Thyroid gland (tissue), 4 donors: ENCODE data around the gene IGFALS. TPM values are rescaled to one million over a fixed set of nuclear protein-coding genes. Genes with fewer than 3 reads are reported as not detected.

Experiments
- DNase-seq, 2 donors: peaks; one replicate each; pipeline ENCODE4 v3.0.0-alpha.2; 2019
- H3K27ac ChIP-seq, 3 donors: fragments of 200-600 bp; sonication (generic); 1 replicate in 2 of 3; 2 replicates in 1 of 3; pipeline ENCODE4 v1.5.1; 2016 to 2019; ENCODE audit warnings: mild to moderate bottlenecking in 1 of 3, moderate library complexity in 1 of 3
- H3K27me3 ChIP-seq: fragments of 200-600 bp; sonication (generic); one replicate; pipeline ENCODE4 v1.5.1; 2019
- H3K36me3 ChIP-seq, 2 donors: fragments of 200-600 bp; sonication (generic); one replicate each; pipeline ENCODE4 v1.5.1; 2016 to 2019
- H3K4me1 ChIP-seq, 2 donors: fragments of 200-600 bp; sonication (generic); one replicate each; pipeline ENCODE4 v1.5.1; 2017 to 2019
- H3K4me3 ChIP-seq, 3 donors: fragments of 200-600 bp; sonication (generic); replicated peaks in 1 of 3; 1 replicate in 2 of 3; 2 replicates in 1 of 3; pipeline ENCODE4 v1.5.1; 2016; ENCODE audit warnings: mild to moderate bottlenecking in 1 of 3
- H3K9me3 ChIP-seq: fragments of 200-600 bp; sonication (generic); one replicate; pipeline ENCODE4 v1.5.1; 2017
- CTCF ChIP-seq, 6 experiments: fragments of 200-600 bp in 3 of 6; fragments of 450-650 bp in 3 of 6; sonication (generic) in 3 of 6; IDR thresholded peaks; one replicate each; pipeline ENCODE4 v1.5.1; 2016 to 2019; ENCODE audit warnings: antibody characterized with exemption in 6 of 6, mild to moderate bottlenecking in 2 of 6, inconsistent platforms in 1 of 6, moderate library complexity in 1 of 6
- POLR2A ChIP-seq, 2 donors: fragments of 450-650 bp; IDR thresholded peaks; one replicate each; pipeline ENCODE4 v1.6.1; 2017; ENCODE audit warnings: antibody characterized with exemption in 2 of 2, mild to moderate bottlenecking in 2 of 2, moderate library complexity in 1 of 2
- WGBS, 2 donors: methylation state at CpG; one replicate each; pipeline ENCODE4 v1.1.5; 2017; 5-methylcytosine and 5-hydroxymethylcytosine counted together
- intact Hi-C: fragments of 100-400 bp; cut with DNase I; formaldehyde crosslinking; loops from one replicate; pipeline ENCODE4 v1.15.1; 2023
- total RNA-seq, 4 donors: library from RNA; depleted of rRNA; stranded (reverse); fragments of >200 nt; gene quantifications; one replicate each; pipeline ENCODE4 v1.2.3, GENCODE V29; 2016

The IGFALS gene
- total RNA-seq, 4 donors from 2014 or later = 0.13 to 4.2 (median 1.8) TPM

GRCh38 chr16:1749152-1750117 lies 44.1 kb downstream of the IGFALS start:
- 93 to 94% methylated on average over 23 to 29 of the region's 29 CpGs for WGBS, 2 donors
- intact Hi-C loops = no loop called here
- Histone ChIP-seq H3K4me3 (no peak overlapping the region), H3K27me3 (no peaks in the 10 kb centered on the region), H3K4me1 (no peaks in the 10 kb centered on the region), H3K36me3 (peaks cover 26 to 37% of the 10 kb centered on the region in 2 donors), H3K9me3 (no peaks in the 10 kb centered on the region), H3K27ac (no peak overlapping the region)
- no peak for TF ChIP-seq POLR2A (IDR thresholded peaks at IDR 0.05)
- no peak for DNase-seq

- 86 to 89% methylated on average over 9 to 11 of the region's 11 CpGs for WGBS, 2 donors
- Histone ChIP-seq H3K27ac (no peak overlapping the region), H3K4me3 (no peak overlapping the region), H3K27me3 (no peaks in the 10 kb centered on the region), H3K9me3 (no peaks in the 10 kb centered on the region), H3K36me3 (peaks cover 40 to 49% of the 10 kb centered on the region in 2 donors), H3K4me1 (no peaks in the 10 kb centered on the region)
- intact Hi-C loops = no loop called here
- TF ChIP-seq CTCF (IDR thresholded peaks at IDR 0.05) (no peak), POLR2A (IDR thresholded peaks at IDR 0.05) (no peak)
- no peak for DNase-seq
These were observed 45.6 kb downstream of the IGFALS start for GRCh38 chr16:1747934-1748333.

GRCh38 chr16:1746693-1747195 lies 46.8 kb downstream of the IGFALS start:
- H3K36me3 ChIP-seq = peaks cover 40 to 49% of the 10 kb centered on the region in 2 donors
- intact Hi-C loops = no loop called here
- no peak overlapping the region for H3K4me3 ChIP-seq
- H3K27me3 ChIP-seq = no peaks in the 10 kb centered on the region
- no peak overlapping the region for H3K27ac ChIP-seq
- H3K9me3 ChIP-seq = no peaks in the 10 kb centered on the region
- no peaks in the 10 kb centered on the region for H3K4me1 ChIP-seq
- no peak for DNase-seq
- WGBS, 2 donors = 90 to 97% methylated on average over 15 to 19 of the region's 31 CpGs
- TF ChIP-seq POLR2A (IDR thresholded peaks at IDR 0.05) = no peak
- TF ChIP-seq CTCF (IDR thresholded peaks at IDR 0.05) = no peak

GRCh38 chr16:1745900-1746692 lies 47.4 kb downstream of the IGFALS start:
- Histone ChIP-seq H3K4me1 (no peaks in the 10 kb centered on the region), H3K36me3 (peaks cover 40 to 49% of the 10 kb centered on the region in 2 donors), H3K9me3 (no peaks in the 10 kb centered on the region), H3K27ac (no peak overlapping the region), H3K4me3 (no peak overlapping the region), H3K27me3 (no peaks in the 10 kb centered on the region)
- 93 to 96% methylated on average over 18 to 23 of the region's 29 CpGs for WGBS, 2 donors
- intact Hi-C loops = no loop called here
- no peak for TF ChIP-seq CTCF (IDR thresholded peaks at IDR 0.05)
- no peak for TF ChIP-seq POLR2A (IDR thresholded peaks at IDR 0.05)
- DNase-seq = no peak

GRCh38 chr16:1745181-1745899 lies 48.2 kb downstream of the IGFALS start:
- no peak overlapping the region for H3K4me3 ChIP-seq
- DNase-seq = no peak
- H3K27ac ChIP-seq = no peak overlapping the region
- no peaks in the 10 kb centered on the region for H3K27me3 ChIP-seq
- H3K36me3 ChIP-seq = peaks cover 40 to 54% of the 10 kb centered on the region in 2 donors
- intact Hi-C loops = no loop called here
- 95 to 98% methylated on average over 15 to 18 of the region's 25 CpGs for WGBS, 2 donors
- no peaks in the 10 kb centered on the region for H3K9me3 ChIP-seq
- H3K4me1 ChIP-seq = no peaks in the 10 kb centered on the region
- TF ChIP-seq POLR2A (IDR thresholded peaks at IDR 0.05) (no peak), CTCF (IDR thresholded peaks at IDR 0.05) (no peak)
